K562 (cell line): ENCODE results near the gene TNFRSF11A. TPM values are rescaled to one million over a fixed set of nuclear protein-coding genes. Genes with fewer than 3 reads are reported as not detected.

Source experiments
- BHLHE40 ChIP-seq: IDR thresholded peaks from 2 replicates; pipeline ENCODE4 v1.6.1; 2011; ENCODE audit warnings: low read length, improper control_type of control experiment
- CEBPB ChIP-seq: fragments of 450-650 bp; IDR thresholded peaks from 2 replicates; pipeline ENCODE4 v1.6.1; 2016; ENCODE audit warnings: missing genetic modification characterization, missing compliant biosample characterization
- CREBBP ChIP-seq: IDR thresholded peaks from one replicate; pipeline ENCODE4 v1.6.1; 2012; ENCODE audit warnings: low read depth, mild to moderate bottlenecking, control low read depth, inconsistent platforms, low read length
- FOSL1 ChIP-seq: fragments of 200-800 bp; sonication (Bioruptor generic); conservative IDR thresholded peaks from 2 replicates; pipeline ENCODE4 v1.6.1; 2016; ENCODE audit warnings: missing genetic modification characterization, missing compliant biosample characterization
- MEF2A ChIP-seq: IDR thresholded peaks from 2 replicates; pipeline ENCODE4 v1.6.1; 2011; ENCODE audit warnings: low read depth, mild to moderate bottlenecking, low read length, moderate library complexity; ENCODE audit not compliant: control insufficient read depth
- NFE2 ChIP-seq: IDR thresholded peaks from 2 replicates; pipeline ENCODE4 v1.6.1; 2014; ENCODE audit warnings: antibody characterized with exemption, low read depth
- NFIX ChIP-seq: fragments of 250-450 bp; sonication (Bioruptor Pico); IDR thresholded peaks from 2 replicates; pipeline ENCODE4 v1.4.0; 2020; ENCODE audit warnings: low read depth, mild to moderate bottlenecking, moderate library complexity
- SMAD1 ChIP-seq: fragments of 150-350 bp; IDR thresholded peaks from 2 replicates; pipeline ENCODE4 v1.6.1; 2014; ENCODE audit warnings: low read length, low read depth; ENCODE audit not compliant: partially characterized antibody
- SMC3 ChIP-seq: conservative IDR thresholded peaks from 2 replicates; pipeline ENCODE4 v1.6.1; 2011; ENCODE audit warnings: low read depth, low read length, improper control_type of control experiment; ENCODE audit not compliant: insufficient read depth
- TEAD4 ChIP-seq, 2 experiments: sonication (generic) in 1 of 2; formaldehyde crosslinking in 1 of 2; IDR thresholded peaks; 2 replicates each; pipeline versions ENCODE4 v1.6.1 to v1.8.0; 2012 to 2022; ENCODE audit warnings: borderline replicate concordance in 1 of 2, inconsistent platforms in 1 of 2, low read length in 1 of 2, mild to moderate bottlenecking in 1 of 2, missing genetic modification reagents in 1 of 2
- ZNF316 ChIP-seq: fragments of 450-650 bp; IDR thresholded peaks from 2 replicates; pipeline ENCODE4 v1.6.1; 2016
- polyA plus RNA-seq, 8 experiments: library from polyadenylated mRNA; depleted of rRNA in 4 of 8; stranded (reverse) in 5 of 8; unstranded in 3 of 8; fragments of >200 nt; fragmentation: Nextera tagmentation in 2 of 8; fragmentation: Illumina TruSeq in 1 of 8; extraction: Ambion mirVana in 2 of 8; extraction: Trizol in 1 of 8; gene quantifications; 2 replicates each; pipeline versions ENCODE4 v1.2.1 to v1.2.3, GENCODE V29; 2011 to 2014; ENCODE audit warnings: inconsistent platforms in 1 of 8, missing spikeins in 1 of 8
- total RNA-seq, 7 experiments: library from RNA; depleted of rRNA in 6 of 7; stranded (reverse); fragments of >200 nt in 6 of 7; fragmentation: Illumina TruSeq in 2 of 7; extraction: Trizol in 2 of 7; gene quantifications; 2 replicates each; pipeline versions ENCODE4 v1.2.1 to v1.2.3, GENCODE V29; 2011 to 2021; ENCODE audit warnings: low replicate concordance in 1 of 7
- TF ChIP-seq, protein P1 (sequence below), 2 experiments: fragments of 450-650 bp; formaldehyde crosslinking in 1 of 2; IDR thresholded peaks; 2 replicates each; pipeline versions ENCODE4 v1.4.0 to v1.6.1; 2014 to 2020; ENCODE audit warnings: mild to moderate bottlenecking in 2 of 2, borderline replicate concordance in 1 of 2, low read depth in 1 of 2
- TF ChIP-seq, protein P2 (sequence below), 3 experiments: IDR thresholded peaks in 2 of 3; conservative IDR thresholded peaks in 1 of 3; 2 replicates each; pipeline ENCODE4 v1.5.1; 2011 to 2012; ENCODE audit warnings: low read length in 3 of 3, mild to moderate bottlenecking in 3 of 3, control low read depth in 2 of 3, improper control_type of control experiment in 1 of 3, inconsistent platforms in 1 of 3, low read depth in 1 of 3, mixed read lengths in 1 of 3, moderate library complexity in 1 of 3; ENCODE audit not compliant: insufficient read depth in 2 of 3

TNFRSF11A gene
- total and polyA plus RNA-seq, 9 of the 15 experiments (the other 6 are each of a cell fraction or from before 2014, with no cell fraction given): 0.03 to 0.06 (median 0.04) TPM; not detected in 6

- TF ChIP-seq, protein P1, sequence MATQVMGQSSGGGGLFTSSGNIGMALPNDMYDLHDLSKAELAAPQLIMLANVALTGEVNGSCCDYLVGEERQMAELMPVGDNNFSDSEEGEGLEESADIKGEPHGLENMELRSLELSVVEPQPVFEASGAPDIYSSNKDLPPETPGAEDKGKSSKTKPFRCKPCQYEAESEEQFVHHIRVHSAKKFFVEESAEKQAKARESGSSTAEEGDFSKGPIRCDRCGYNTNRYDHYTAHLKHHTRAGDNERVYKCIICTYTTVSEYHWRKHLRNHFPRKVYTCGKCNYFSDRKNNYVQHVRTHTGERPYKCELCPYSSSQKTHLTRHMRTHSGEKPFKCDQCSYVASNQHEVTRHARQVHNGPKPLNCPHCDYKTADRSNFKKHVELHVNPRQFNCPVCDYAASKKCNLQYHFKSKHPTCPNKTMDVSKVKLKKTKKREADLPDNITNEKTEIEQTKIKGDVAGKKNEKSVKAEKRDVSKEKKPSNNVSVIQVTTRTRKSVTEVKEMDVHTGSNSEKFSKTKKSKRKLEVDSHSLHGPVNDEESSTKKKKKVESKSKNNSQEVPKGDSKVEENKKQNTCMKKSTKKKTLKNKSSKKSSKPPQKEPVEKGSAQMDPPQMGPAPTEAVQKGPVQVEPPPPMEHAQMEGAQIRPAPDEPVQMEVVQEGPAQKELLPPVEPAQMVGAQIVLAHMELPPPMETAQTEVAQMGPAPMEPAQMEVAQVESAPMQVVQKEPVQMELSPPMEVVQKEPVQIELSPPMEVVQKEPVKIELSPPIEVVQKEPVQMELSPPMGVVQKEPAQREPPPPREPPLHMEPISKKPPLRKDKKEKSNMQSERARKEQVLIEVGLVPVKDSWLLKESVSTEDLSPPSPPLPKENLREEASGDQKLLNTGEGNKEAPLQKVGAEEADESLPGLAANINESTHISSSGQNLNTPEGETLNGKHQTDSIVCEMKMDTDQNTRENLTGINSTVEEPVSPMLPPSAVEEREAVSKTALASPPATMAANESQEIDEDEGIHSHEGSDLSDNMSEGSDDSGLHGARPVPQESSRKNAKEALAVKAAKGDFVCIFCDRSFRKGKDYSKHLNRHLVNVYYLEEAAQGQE (IDR thresholded peaks at IDR 0.05; ENCODE audit: borderline replicate concordance): peak; percentile 73; the same call in 1 of the 2 replicates
- TF ChIP-seq, protein P1 (CRISPR knock-in tag; IDR thresholded peaks at IDR 0.05; ENCODE audit: low read depth): no peak
- TF ChIP-seq, protein P2, sequence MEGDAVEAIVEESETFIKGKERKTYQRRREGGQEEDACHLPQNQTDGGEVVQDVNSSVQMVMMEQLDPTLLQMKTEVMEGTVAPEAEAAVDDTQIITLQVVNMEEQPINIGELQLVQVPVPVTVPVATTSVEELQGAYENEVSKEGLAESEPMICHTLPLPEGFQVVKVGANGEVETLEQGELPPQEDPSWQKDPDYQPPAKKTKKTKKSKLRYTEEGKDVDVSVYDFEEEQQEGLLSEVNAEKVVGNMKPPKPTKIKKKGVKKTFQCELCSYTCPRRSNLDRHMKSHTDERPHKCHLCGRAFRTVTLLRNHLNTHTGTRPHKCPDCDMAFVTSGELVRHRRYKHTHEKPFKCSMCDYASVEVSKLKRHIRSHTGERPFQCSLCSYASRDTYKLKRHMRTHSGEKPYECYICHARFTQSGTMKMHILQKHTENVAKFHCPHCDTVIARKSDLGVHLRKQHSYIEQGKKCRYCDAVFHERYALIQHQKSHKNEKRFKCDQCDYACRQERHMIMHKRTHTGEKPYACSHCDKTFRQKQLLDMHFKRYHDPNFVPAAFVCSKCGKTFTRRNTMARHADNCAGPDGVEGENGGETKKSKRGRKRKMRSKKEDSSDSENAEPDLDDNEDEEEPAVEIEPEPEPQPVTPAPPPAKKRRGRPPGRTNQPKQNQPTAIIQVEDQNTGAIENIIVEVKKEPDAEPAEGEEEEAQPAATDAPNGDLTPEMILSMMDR (IDR thresholded peaks at IDR 0.05 in 2 of 3, conservative IDR thresholded peaks at IDR 0.05 in 1 of 3; ENCODE audit: insufficient read depth in 2 of 3, low read depth in 1 of 3, low read length in 3 of 3): peak; percentile 67 to 83 (median 79)
- peak; percentile 52 for TF ChIP-seq FOSL1 (tag)
- no peak for TF ChIP-seq SMAD1
- no peak for TF ChIP-seq NFIX
- TF ChIP-seq NFE2: peak; percentile 56; the same call in 1 of the 2 replicates
- peak; percentile 54; the same call in 1 of the 2 replicates for TF ChIP-seq SMC3
- TF ChIP-seq CEBPB (tag): peak; percentile 64
- TF ChIP-seq ZNF316: peak; percentile 57
- 0 out of 2 replicates have a peak, but pooled peaks have one; percentile 8 for TF ChIP-seq TEAD4 (IDR thresholded peaks at IDR 0.05; ENCODE audit: low read length)
- no peak for TF ChIP-seq TEAD4 (CRISPR knock-in tag; IDR thresholded peaks at IDR 0.05; ENCODE audit: borderline replicate concordance)
- peak; percentile 67; the same call in 1 of the 2 replicates for TF ChIP-seq MEF2A
- TF ChIP-seq BHLHE40: no peak
- no peak for TF ChIP-seq CREBBP
Observed at GRCh38 chr18:62425465-62426190, 100.5 kb downstream of the TNFRSF11A start (continued).
